HL-60 (cell line): ENCODE results near the gene AKAP13.

Source experiments
- GABPA ChIP-seq: IDR thresholded peaks from 2 replicates; pipeline ENCODE4 v1.6.1; 2012; ENCODE audit warnings: low read depth
- POLR2AphosphoS5 ChIP-seq: IDR thresholded peaks from 2 replicates; pipeline ENCODE4 v1.6.1; 2012; ENCODE audit warnings: low read depth
- TF ChIP-seq, protein P1 (sequence below): IDR thresholded peaks from one replicate; pipeline ENCODE4 v1.5.1; 2011; ENCODE audit warnings: low read length, control low read depth, inconsistent platforms; ENCODE audit not compliant: insufficient read depth

DNA sequence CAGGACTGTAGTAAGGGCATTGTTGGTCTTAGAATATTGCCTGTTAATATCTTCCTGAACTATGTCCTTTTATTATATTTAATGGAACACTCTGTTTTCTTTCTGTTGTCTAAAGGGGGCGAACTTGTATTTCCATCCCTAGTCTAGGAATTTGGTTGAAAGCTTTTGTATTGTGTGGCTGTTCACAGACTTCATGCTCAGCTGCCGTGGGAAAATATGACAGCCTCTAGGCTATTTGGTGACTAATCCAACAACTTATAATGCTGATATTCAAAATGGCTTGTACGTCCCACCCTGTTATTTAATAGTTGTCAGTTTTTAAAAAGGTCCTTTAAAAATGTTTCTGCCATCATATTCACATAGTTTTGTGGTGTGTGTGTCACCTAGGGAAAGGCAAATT is 211.7 kb downstream of the AKAP13 start:
- TF ChIP-seq GABPA (no peak), POLR2AphosphoS5 (no peak)
- TF ChIP-seq, protein P1, sequence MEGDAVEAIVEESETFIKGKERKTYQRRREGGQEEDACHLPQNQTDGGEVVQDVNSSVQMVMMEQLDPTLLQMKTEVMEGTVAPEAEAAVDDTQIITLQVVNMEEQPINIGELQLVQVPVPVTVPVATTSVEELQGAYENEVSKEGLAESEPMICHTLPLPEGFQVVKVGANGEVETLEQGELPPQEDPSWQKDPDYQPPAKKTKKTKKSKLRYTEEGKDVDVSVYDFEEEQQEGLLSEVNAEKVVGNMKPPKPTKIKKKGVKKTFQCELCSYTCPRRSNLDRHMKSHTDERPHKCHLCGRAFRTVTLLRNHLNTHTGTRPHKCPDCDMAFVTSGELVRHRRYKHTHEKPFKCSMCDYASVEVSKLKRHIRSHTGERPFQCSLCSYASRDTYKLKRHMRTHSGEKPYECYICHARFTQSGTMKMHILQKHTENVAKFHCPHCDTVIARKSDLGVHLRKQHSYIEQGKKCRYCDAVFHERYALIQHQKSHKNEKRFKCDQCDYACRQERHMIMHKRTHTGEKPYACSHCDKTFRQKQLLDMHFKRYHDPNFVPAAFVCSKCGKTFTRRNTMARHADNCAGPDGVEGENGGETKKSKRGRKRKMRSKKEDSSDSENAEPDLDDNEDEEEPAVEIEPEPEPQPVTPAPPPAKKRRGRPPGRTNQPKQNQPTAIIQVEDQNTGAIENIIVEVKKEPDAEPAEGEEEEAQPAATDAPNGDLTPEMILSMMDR = no peak
